Stimulated activated naive CD8-positive, alpha-beta T cell treated with anti-CD3 and anti-CD28 coated beads, Interleukin-15, Interleukin-2, amounts not matched to agents 100 ng/mL and 50 ng/mL, for 24 hours (primary cell): Measurements from ENCODE around the gene UBC.
"Not testable (repeated sequence)": the region's sequence is repeated elsewhere in the genome, so short reads cannot be mapped to it uniquely, and the experiment has no call there.

Source experiments
- H3K27ac Mint-ChIP-seq: one replicate; pipeline ENCODE4 v1.8.0; 2021; ENCODE audit warnings: mild to moderate bottlenecking, mixed read lengths
- H3K27me3 Mint-ChIP-seq: one replicate; pipeline ENCODE4 v1.8.0; 2021; ENCODE audit warnings: mixed read lengths
- H3K36me3 Mint-ChIP-seq: one replicate; pipeline ENCODE4 v1.8.0; 2021; ENCODE audit warnings: low read depth, mixed read lengths
- H3K4me1 Mint-ChIP-seq: one replicate; pipeline ENCODE4 v1.8.0; 2021; ENCODE audit warnings: low read depth, mixed read lengths
- H3K4me3 Mint-ChIP-seq: one replicate; pipeline ENCODE4 v1.8.0; 2021; ENCODE audit warnings: mild to moderate bottlenecking, mixed read lengths
- H3K9me3 Mint-ChIP-seq: one replicate; pipeline ENCODE4 v1.8.0; 2021; ENCODE audit warnings: mixed read lengths

The UBC gene

DNA sequence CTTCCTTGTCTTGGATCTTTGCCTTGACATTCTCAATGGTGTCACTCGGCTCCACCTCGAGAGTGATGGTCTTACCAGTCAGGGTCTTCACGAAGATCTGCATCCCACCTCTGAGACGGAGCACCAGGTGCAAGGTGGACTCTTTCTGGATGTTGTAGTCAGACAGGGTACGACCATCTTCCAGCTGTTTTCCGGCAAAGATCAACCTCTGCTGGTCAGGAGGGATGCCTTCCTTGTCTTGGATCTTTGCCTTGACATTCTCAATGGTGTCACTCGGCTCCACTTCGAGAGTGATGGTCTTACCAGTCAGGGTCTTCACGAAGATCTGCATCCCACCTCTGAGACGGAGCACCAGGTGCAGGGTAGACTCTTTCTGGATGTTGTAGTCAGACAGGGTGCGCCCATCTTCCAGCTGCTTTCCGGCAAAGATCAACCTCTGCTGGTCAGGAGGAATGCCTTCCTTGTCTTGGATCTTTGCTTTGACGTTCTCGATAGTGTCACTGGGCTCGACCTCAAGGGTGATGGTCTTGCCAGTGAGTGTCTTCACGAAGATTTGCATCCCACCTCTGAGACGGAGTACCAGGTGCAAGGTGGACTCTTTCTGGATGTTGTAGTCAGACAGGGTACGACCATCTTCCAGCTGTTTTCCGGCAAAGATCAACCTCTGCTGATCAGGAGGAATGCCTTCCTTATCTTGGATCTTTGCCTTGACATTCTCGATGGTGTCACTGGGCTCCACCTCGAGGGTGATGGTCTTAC lies 1.7 kb downstream of the UBC start:
- Mint-ChIP-seq H3K36me3 (peaks cover 42% of the 10 kb centered on the region), H3K4me3 (peak overlapping the region; percentile 97), H3K4me1 (peaks cover 72% of the 10 kb centered on the region), H3K27ac (peak overlapping the region; percentile 100)
- H3K9me3 Mint-ChIP-seq, H3K27me3 Mint-ChIP-seq: not testable (repeated sequence)

DNA sequence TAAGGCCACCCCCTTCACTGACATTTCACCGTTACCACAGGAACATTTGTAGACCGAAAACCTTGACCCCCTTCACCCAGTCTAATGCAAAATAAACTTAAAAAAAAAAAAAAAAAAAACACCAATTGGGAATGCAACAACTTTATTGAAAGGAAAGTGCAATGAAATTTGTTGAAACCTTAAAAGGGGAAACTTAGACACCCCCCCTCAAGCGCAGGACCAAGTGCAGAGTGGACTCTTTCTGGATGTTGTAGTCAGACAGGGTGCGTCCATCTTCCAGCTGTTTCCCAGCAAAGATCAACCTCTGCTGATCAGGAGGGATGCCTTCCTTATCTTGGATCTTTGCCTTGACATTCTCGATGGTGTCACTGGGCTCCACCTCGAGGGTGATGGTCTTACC lies 2.9 kb downstream of the UBC start:
- not testable (repeated sequence) for H3K9me3 Mint-ChIP-seq, H3K27me3 Mint-ChIP-seq
- peak overlapping the region; percentile 29 for H3K27ac Mint-ChIP-seq
- H3K4me1 Mint-ChIP-seq = peaks cover 63% of the 10 kb centered on the region
- H3K36me3 Mint-ChIP-seq = peaks cover 42% of the 10 kb centered on the region
- H3K4me3 Mint-ChIP-seq = peak overlapping the region; percentile 66

DNA sequence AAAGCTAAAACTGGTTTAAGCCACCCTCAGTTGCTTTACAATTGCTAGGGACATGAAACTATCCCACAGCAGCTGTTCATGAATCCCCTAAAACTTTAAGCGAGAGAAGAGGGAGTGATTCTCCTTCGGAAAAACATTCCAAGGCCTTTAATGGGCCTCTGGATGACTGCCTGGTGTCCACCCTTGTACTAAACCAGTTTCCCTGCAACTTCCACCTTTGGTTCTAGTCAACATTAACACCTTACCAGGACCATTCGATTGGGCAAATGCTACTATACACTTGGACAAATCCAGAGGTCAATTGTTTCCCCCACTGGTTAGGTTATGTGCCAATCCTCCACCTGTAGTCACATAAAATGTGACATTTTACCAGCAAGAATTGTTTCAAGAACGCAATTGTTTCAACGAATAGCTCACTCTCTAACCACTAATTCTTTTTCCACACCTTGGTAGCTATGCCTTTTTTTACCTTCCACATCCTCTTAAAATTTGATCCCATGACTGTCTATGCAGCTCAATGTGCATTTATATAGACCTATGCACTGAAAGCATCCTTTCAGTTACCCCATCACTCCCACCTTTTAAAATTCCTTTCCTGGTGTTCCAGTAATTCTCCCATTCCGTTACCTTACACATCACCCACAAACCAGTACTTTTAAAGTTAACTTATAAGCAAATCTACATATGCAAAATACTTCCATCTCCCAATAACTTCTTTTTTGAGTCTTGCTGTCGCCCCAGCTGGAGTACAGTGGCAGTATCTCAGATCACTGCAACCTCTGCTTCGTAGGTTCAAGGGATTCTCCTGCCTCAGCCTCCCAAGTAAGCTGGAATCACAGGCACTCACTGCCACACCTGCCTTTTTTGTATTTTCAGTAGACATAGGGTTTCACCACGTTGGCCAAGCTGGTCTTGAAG lies 3.6 kb downstream of the UBC start:
- Mint-ChIP-seq H3K9me3 (no peaks in the 10 kb centered on the region), H3K27ac (peak overlapping the region; percentile 60), H3K27me3 (no peaks in the 10 kb centered on the region), H3K4me3 (peak overlapping the region; percentile 55), H3K4me1 (peaks cover 58% of the 10 kb centered on the region), H3K36me3 (peaks cover 42% of the 10 kb centered on the region)

DNA sequence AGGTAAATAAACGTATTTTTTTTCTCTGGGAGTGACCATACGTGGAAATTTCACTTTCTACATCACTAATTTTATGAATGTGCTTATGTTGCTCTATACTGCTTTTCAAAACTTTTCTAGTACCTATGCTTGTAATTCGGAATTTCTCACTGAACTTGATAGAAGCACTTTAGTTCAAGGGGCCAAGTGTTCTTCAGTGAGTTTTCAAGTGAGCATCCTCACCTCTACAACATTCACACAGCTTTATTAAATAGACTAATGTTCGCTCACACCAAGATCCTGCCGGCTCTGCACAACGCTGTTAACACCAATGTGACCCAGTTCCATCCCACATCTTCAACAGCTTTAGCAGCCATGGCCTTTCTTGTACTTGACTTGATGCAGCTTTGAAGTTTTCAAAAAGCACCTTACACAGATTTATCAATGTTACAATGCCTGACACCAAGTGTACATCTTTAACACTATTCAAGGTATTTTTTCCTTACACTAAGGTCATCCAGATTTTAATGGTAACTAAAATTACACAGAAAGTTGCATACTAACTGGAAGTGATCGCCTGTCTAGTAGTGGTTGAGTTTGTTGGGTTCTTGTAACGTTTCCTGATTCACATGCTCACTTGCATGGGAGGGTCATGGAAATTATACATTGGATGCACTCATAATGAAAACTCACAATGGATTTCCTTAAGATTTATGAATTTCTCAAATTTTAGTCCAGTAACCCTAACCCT lies 4.5 kb downstream of the UBC start:
- Mint-ChIP-seq H3K9me3 (no peaks in the 10 kb centered on the region), H3K4me1 (peaks cover 50% of the 10 kb centered on the region), H3K27me3 (no peaks in the 10 kb centered on the region), H3K4me3 (peak overlapping the region; percentile 55), H3K36me3 (peaks cover 42% of the 10 kb centered on the region), H3K27ac (peak overlapping the region; percentile 60)

DNA sequence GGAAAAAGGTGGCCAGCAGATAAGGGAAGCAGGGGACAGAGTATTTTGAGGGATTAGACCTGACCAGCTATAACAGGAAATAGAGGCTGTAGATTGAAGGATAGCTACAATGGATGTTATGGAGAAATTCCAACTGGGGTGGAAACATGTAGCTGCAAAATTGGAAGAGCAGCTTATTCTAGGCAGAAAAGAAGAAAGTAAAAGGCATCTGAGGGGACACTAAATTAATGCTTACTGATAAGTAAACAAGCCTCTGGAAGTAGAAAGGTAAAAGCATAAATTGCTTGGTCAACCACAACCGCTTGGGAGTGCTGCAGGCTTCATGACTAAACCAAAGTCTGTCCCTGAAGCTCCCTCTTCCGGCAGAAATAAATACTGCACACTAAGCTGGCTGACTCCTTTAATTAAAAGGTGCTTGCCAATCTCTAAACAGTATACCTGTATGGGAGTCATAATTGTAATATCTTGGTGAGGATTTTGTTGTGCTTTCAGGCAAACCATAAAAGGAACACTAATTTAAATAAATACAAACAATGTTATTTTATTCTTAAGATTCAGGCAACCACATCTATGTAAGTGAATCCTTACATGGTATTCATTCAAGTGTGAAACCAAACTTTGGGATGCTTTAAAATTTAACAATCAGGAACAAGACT lies 7.7 kb downstream of the UBC start:
- peaks cover 16% of the 10 kb centered on the region for H3K36me3 Mint-ChIP-seq
- H3K27ac Mint-ChIP-seq = no peak overlapping the region
- no peaks in the 10 kb centered on the region for H3K27me3 Mint-ChIP-seq
- no peak overlapping the region for H3K4me3 Mint-ChIP-seq
- H3K9me3 Mint-ChIP-seq = no peaks in the 10 kb centered on the region
- H3K4me1 Mint-ChIP-seq = peaks cover 26% of the 10 kb centered on the region

DNA sequence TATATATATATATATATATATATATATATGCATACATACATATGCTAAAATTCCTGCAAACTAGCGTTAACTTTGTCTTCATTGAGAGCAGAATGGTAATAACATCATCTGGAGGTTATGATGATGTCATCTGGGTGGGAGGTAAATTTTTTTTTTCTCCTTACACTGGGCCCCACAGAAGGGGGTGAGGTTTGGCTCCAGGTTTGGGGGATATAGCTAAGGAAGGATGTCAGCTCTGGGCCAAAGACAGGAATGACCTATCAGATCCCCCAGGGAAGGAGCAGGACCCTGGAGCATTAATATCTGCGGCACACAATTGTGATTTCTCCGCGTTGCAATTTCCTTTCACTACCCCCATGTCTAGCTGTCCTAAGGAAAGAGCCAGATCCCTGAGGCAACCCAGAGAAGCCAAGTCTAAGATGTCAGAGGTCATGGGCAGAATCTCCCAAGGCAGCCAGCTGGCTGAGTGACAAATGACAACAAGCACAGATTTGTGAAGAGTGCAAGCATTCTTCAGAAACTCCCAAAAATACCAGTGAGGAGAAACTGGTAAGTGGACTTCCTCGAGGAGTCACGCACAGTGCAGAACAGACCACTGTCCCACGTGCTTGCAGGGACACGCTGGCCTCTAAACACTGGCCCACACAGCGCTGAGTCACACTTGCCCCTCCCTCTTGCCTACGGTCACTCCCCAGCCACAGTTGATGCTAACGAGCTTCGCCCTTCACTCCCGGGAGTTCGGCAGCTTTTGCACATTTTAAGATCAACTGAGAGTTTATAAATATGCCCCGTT lies 9.9 kb downstream of the UBC start:
- no peaks in the 10 kb centered on the region for H3K36me3 Mint-ChIP-seq
- H3K4me1 Mint-ChIP-seq = peaks cover 5% of the 10 kb centered on the region
- no peak overlapping the region for H3K4me3 Mint-ChIP-seq
- H3K27me3 Mint-ChIP-seq = no peaks in the 10 kb centered on the region
- no peak overlapping the region for H3K27ac Mint-ChIP-seq
- no peaks in the 10 kb centered on the region for H3K9me3 Mint-ChIP-seq

DNA sequence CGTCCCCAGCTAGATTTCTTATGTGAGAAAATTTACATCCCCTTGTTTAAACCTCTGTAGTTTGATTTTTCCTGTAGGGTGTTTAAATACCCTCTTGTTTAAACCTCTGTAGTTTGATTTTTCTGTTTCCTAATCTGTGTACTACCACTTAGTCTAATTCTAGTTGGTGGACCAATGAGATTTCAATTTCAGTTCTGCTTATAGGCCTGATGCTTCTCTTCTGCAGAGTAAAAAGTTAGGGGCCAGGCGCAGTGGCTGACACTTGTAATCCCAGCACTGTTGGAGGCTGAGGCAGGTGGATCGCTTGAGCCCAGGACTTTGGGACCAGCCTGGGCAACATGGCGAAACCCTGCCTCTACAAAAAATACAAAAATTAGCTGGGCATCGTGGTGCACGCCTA lies 11.5 kb downstream of the UBC start:
- Mint-ChIP-seq H3K27me3 (no peaks in the 10 kb centered on the region), H3K4me3 (no peak overlapping the region), H3K4me1 (peaks cover 17% of the 10 kb centered on the region), H3K27ac (no peak overlapping the region), H3K36me3 (no peaks in the 10 kb centered on the region), H3K9me3 (no peaks in the 10 kb centered on the region)

DNA sequence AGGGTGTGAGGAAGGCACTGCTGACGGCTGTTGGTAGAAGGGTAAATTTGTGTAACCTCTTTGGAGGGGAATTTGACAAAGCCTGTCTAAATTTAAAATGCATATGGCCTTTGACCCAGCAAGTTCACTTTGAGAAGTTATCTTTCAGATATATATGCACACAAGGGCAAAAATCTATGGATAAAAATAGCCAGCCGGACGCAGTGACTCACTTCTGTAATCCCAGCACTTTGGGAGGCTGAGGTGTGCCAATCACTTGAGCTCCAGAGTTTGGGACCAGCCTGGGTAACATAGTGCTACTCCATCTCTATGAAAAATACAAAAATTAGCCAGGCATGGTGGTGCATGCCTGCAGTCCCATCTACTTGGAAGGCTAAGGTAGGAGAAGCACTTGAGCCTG lies 13.4 kb downstream of the UBC start:
- no peaks in the 10 kb centered on the region for H3K27me3 Mint-ChIP-seq
- H3K4me3 Mint-ChIP-seq = no peak overlapping the region
- no peak overlapping the region for H3K27ac Mint-ChIP-seq
- peaks cover 14% of the 10 kb centered on the region for H3K4me1 Mint-ChIP-seq
- H3K9me3 Mint-ChIP-seq = no peaks in the 10 kb centered on the region
- no peaks in the 10 kb centered on the region for H3K36me3 Mint-ChIP-seq

DNA sequence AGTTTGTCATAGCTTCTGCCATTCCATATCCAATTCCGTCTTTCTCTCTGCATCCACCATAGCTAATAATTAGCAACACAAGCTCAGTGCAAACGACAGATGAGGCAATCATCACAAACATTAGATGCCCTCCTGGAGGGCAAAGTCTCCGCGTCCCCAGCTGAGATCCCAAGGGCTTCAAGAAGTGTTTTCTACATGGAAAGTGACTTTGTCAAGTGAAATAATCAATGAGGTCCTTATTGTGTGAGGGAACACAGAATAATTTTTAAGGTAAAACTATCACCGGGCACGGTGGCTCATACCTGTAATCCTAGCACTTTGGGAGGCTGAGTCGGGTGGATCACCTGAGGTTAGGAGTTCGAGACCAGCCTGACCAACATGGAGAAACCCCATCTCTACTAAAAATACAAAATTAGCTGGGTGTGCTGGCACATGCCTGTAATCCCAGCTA lies 14.1 kb downstream of the UBC start:
- H3K27me3 Mint-ChIP-seq, H3K36me3 Mint-ChIP-seq, H3K9me3 Mint-ChIP-seq, H3K4me3 Mint-ChIP-seq, H3K27ac Mint-ChIP-seq: not testable (repeated sequence)
- H3K4me1 Mint-ChIP-seq = peaks cover 14% of the 10 kb centered on the region

DNA sequence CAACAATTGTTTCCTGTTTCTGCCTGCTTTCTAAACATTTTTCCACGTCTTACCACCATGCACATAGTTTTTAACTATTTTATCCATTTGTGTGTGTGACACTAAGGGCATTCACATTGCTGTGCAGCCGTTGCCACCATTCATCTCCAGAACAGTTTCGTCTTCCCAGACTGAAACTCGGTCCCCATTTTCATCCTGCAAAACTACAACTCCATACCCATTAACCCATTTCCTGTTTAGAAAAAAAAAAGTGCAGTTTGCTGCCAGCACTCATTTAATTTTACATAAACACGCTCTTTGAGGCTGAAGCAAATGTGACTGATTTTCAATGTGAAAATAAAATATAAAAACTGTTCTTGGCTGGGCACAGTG lies 15.5 kb downstream of the UBC start:
- Mint-ChIP-seq H3K4me1 (peaks cover 14% of the 10 kb centered on the region), H3K36me3 (no peaks in the 10 kb centered on the region), H3K27ac (no peak overlapping the region), H3K27me3 (no peaks in the 10 kb centered on the region), H3K9me3 (no peaks in the 10 kb centered on the region), H3K4me3 (no peak overlapping the region)

DNA sequence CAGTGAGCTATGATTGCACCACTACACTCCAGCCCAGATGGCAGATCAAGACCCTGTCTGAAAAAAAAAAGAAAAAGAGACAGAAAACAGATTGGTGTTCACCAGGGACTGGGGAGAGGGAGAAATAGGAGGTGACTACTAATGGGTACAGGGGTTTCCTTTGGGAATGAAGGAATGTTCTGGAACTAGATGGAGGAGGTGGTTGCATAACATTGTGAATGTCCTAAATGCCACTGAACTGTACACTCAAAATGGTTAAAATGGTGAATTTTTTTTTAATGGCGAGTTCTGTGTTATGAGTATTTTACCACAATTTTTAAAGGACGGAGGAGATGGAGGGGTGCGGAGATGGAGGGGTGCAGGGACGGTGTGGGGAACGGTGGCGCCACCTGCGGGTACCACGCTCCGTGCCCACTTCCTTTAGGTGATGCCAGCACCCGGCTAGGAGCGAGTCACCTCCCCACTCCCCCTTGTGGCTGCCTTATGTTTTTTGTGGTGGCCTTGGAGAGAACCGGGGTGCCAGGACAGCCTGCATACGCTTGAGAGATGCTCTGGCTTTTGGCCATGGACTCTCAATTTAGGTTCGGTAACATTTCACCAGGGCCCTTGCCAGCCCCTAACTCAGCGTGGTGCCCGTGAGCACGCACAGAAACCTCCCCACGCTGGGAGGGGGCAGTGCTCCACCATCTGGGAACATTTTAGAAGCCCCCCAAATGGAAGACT lies 16.1 kb downstream of the UBC start:
- Mint-ChIP-seq H3K36me3 (no peaks in the 10 kb centered on the region), H3K4me1 (peaks cover 14% of the 10 kb centered on the region), H3K4me3 (no peak overlapping the region), H3K9me3 (no peaks in the 10 kb centered on the region), H3K27me3 (no peaks in the 10 kb centered on the region), H3K27ac (no peak overlapping the region)

DNA sequence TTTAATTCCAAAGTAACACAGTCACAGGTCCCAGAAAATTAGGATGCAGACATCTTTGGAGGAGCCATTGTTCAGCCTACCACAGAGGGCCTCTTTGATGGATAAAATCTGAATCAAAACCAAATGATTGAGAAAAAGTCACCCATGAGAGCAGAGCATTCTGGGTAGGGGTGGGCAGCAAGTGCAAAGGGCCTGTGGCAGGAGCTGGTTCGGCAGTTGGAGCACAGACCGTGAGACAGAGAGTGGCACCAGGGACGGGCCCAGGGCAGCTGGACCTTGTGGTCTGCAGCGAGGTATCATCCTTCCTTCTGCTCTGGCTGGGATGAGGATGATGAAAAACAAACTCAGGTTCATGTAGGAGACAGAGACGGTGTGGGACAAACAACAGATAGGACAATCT lies 18.0 kb downstream of the UBC start:
- H3K9me3 Mint-ChIP-seq = no peaks in the 10 kb centered on the region
- no peak overlapping the region for H3K4me3 Mint-ChIP-seq
- H3K27ac Mint-ChIP-seq = no peak overlapping the region
- H3K36me3 Mint-ChIP-seq = no peaks in the 10 kb centered on the region
- no peaks in the 10 kb centered on the region for H3K27me3 Mint-ChIP-seq
- H3K4me1 Mint-ChIP-seq = peaks cover 14% of the 10 kb centered on the region

DNA sequence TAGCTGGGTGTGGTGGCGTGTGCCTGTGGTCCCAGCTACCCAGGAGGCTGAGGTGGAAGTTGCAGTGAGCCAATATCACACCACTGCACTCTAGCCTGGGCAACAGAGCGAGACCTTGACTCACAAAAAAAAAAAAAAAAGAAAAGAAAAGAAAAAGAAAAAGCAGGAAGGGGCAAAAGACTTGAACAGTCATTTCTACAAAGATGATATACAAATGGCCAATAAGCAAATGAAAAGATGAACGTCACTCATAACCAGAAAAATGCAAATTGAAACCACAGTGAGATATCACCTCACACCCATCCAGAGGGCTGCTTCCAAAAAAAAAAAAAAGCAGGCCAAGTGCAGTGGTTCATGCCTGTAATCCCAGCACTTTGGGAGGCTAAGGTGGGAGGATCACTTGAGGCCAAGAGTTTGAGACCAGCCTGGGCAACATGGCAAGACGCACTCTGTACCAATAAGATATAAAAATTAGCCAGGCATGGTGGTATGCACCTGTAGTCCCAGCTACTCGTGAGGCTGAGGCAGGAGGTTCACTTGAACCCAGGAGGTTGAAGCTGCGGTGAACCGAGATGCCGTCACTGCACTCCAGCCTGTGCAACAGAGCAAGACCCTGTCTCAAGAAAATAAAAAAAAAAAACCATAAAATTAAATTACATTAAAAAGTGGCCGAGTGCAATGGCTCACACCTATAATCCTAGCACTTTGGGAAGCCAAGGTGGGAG lies 20.5 kb downstream of the UBC start:
- Mint-ChIP-seq H3K9me3 (no peaks in the 10 kb centered on the region), H3K4me3 (no peak overlapping the region), H3K36me3 (no peaks in the 10 kb centered on the region), H3K27me3 (no peaks in the 10 kb centered on the region), H3K4me1 (peaks cover 12% of the 10 kb centered on the region), H3K27ac (no peak overlapping the region)
